Measurements from ENCODE around the gene FOXA3. TPM values are rescaled to one million over a fixed set of nuclear protein-coding genes. Genes with fewer than 3 reads are reported as not detected.

The FOXA3 gene
- total RNA-seq, 2 experiments from 2014 or later = not detected

Other genes starting within 250 kb of the FOXA3 start
- gene EML2, start 224.9 kb upstream of the FOXA3 start, total RNA-seq = 100 to 1,000 TPM; 136 to 146 TPM
- gene GIPR, start 196.1 kb upstream of the FOXA3 start, total RNA-seq = 10 to 100 TPM; 11.4 to 12.3 TPM
- 100 to 1,000 TPM; 505 to 519 TPM for gene SNRPD2, start 172.4 kb upstream of the FOXA3 start, total RNA-seq
- gene QPCTL, start 171.7 kb upstream of the FOXA3 start, total RNA-seq = 10 to 100 TPM in 1 of 2 experiments, 1 to 10 TPM in 1; 9.1 to 11.9 TPM
- gene FBXO46, start 133.4 kb upstream of the FOXA3 start, total RNA-seq = 10 to 100 TPM; 34.4 to 36.4 TPM
- not detected for gene MEIOSIN, start 130.9 kb upstream of the FOXA3 start, total RNA-seq
- 1 to 10 TPM; 1.6 to 1.7 TPM for gene SIX5, start 95.1 kb upstream of the FOXA3 start, total RNA-seq
- gene DMPK, start 81.8 kb upstream of the FOXA3 start, total RNA-seq = 10 to 100 TPM; 29.5 to 32.5 TPM
- 10 to 100 TPM; 63.1 to 65.4 TPM for gene DMWD, start 71.5 kb upstream of the FOXA3 start, total RNA-seq
- under 1 TPM; 0.25 to 0.30 TPM for gene RSPH6A, start 49.0 kb upstream of the FOXA3 start, total RNA-seq
- gene SYMPK, start 1.2 kb upstream of the FOXA3 start, total RNA-seq = 10 to 100 TPM; 88.3 to 89.2 TPM
- gene IRF2BP1, start 21.8 kb downstream of the FOXA3 start, total RNA-seq = 10 to 100 TPM; 16.9 to 17.6 TPM
- 10 to 100 TPM; 12.5 to 12.9 TPM for gene MYPOP, start 38.3 kb downstream of the FOXA3 start, total RNA-seq
- not detected for gene NANOS2, start 50.5 kb downstream of the FOXA3 start, total RNA-seq
- gene NOVA2, start 109.5 kb downstream of the FOXA3 start, total RNA-seq = under 1 TPM; 0.15 to 0.30 TPM
- 10 to 100 TPM; 24.3 to 24.7 TPM for gene CCDC61, start 131.1 kb downstream of the FOXA3 start, total RNA-seq
- not detected for gene PGLYRP1, start 158.7 kb downstream of the FOXA3 start, total RNA-seq
- gene IGFL4, start 176.7 kb downstream of the FOXA3 start, total RNA-seq = not detected